ENCODE measurements around the gene SLC16A2.

SLC16A2 gene

GRCh38 chrX:74500067-74500466, 78.8 kb downstream of the SLC16A2 start:
- TF ChIP-seq PPARA (CRISPR knock-in tag; IDR thresholded peaks at IDR 0.05; ENCODE audit: borderline replicate concordance) (no peak), ISL1 (CRISPR knock-in tag; IDR thresholded peaks at IDR 0.05) (no peak), TSHZ2 (CRISPR knock-in tag; IDR thresholded peaks at IDR 0.05) (no peak), CSDC2 (CRISPR knock-in tag; IDR thresholded peaks at IDR 0.05) (no peak), ZFP30 (CRISPR knock-in tag; IDR thresholded peaks at IDR 0.05) (no peak), ESRRG (CRISPR knock-in tag; IDR thresholded peaks at IDR 0.05) (no peak), BACH2 (CRISPR knock-in tag; IDR thresholded peaks at IDR 0.05; ENCODE audit: borderline replicate concordance) (no peak)
- ATAC-seq: no peak

- ATAC-seq: no peak
- TF ChIP-seq PPARA (CRISPR knock-in tag; IDR thresholded peaks at IDR 0.05; ENCODE audit: borderline replicate concordance): no peak
- no peak for TF ChIP-seq TOX (CRISPR knock-in tag; IDR thresholded peaks at IDR 0.05; ENCODE audit: borderline replicate concordance)
- TF ChIP-seq ZFP3 (CRISPR knock-in tag; IDR thresholded peaks at IDR 0.05): no peak
- no peak for TF ChIP-seq ZC3H10 (CRISPR knock-in tag; IDR thresholded peaks at IDR 0.05)
- TF ChIP-seq TCF4 (CRISPR knock-in tag; IDR thresholded peaks at IDR 0.05; ENCODE audit: borderline replicate concordance): no peak
- TF ChIP-seq ESRRG (CRISPR knock-in tag; IDR thresholded peaks at IDR 0.05): no peak
- TF ChIP-seq PATZ1 (CRISPR knock-in tag; IDR thresholded peaks at IDR 0.05; ENCODE audit: borderline replicate concordance): no peak
- TF ChIP-seq ZNF70 (CRISPR knock-in tag; IDR thresholded peaks at IDR 0.05): no peak
- TF ChIP-seq CREB5 (CRISPR knock-in tag; IDR thresholded peaks at IDR 0.05; ENCODE audit: low read depth): no peak
- TF ChIP-seq RARB (CRISPR knock-in tag; IDR thresholded peaks at IDR 0.05): no peak
- no peak for TF ChIP-seq ZFP30 (CRISPR knock-in tag; IDR thresholded peaks at IDR 0.05)
- no peak for TF ChIP-seq ZNF565 (CRISPR knock-in tag; conservative IDR thresholded peaks at IDR 0.05; ENCODE audit: low read depth)
- no peak for TF ChIP-seq POU6F1 (CRISPR knock-in tag; IDR thresholded peaks at IDR 0.05; ENCODE audit: borderline replicate concordance, low read depth)
Measured at GRCh38 chrX:74500555-74500954, 79.3 kb downstream of the SLC16A2 start.

GRCh38 chrX:74505437-74505836, 84.1 kb downstream of the SLC16A2 start:
- ATAC-seq: no peak
- no peak for TF ChIP-seq SNAI2 (CRISPR knock-in tag; IDR thresholded peaks at IDR 0.05)
- TF ChIP-seq ESRRG (CRISPR knock-in tag; IDR thresholded peaks at IDR 0.05): no peak
- TF ChIP-seq ZNF70 (CRISPR knock-in tag; IDR thresholded peaks at IDR 0.05): no peak

- TF ChIP-seq CREB5 (CRISPR knock-in tag; IDR thresholded peaks at IDR 0.05; ENCODE audit: low read depth) (no peak), ZNF70 (CRISPR knock-in tag; IDR thresholded peaks at IDR 0.05) (no peak), SNAI2 (CRISPR knock-in tag; IDR thresholded peaks at IDR 0.05) (no peak), ZNF565 (CRISPR knock-in tag; conservative IDR thresholded peaks at IDR 0.05; ENCODE audit: low read depth) (no peak), PATZ1 (CRISPR knock-in tag; IDR thresholded peaks at IDR 0.05; ENCODE audit: borderline replicate concordance) (no peak), GLIS3 (CRISPR knock-in tag; IDR thresholded peaks at IDR 0.05) (no peak)
- ATAC-seq: no peak
Measured at GRCh38 chrX:74506317-74507115, 85.2 kb downstream of the SLC16A2 start.

Data from SK-N-SH treated with all-trans-retinoic acid at 6 μM for 48 hours (cell line).